HG03469 (cell line): ENCODE measurements around the gene NAA25.

Experiments
- ATAC-seq: cut with Tn5 transposase; IDR thresholded peaks from one replicate; pipeline ENCODE4 v1.9.1; 2021; ENCODE audit warnings: mild to moderate bottlenecking, moderate library complexity, moderate number of reproducible peaks; ENCODE audit not compliant: unreplicated experiment

NAA25 gene

GRCh38 chr12:111980598-111980997 is 128.0 kb downstream of the NAA25 start:
- no peak for ATAC-seq

- no peak for ATAC-seq
These were observed 130.0 kb downstream of the NAA25 start for GRCh38 chr12:111978545-111978944.

- ATAC-seq, result no peak
These were observed 131.7 kb downstream of the NAA25 start for GRCh38 chr12:111976860-111977259.
